NCI-H1105 (cell line): ENCODE results near the gene GGT1.
"Not testable (repeated sequence)": the region's sequence is repeated elsewhere in the genome, so short reads cannot be mapped to it uniquely, and the experiment has no call there.

Experiments used
- DNase-seq: peaks from one replicate; lab custom pipeline; 2025; lab: John Stamatoyannopoulos, UW

GGT1 gene

GRCh38 chr22:24642307-24642706 lies 39.3 kb downstream of the GGT1 start:
- not testable (repeated sequence) for DNase-seq

GRCh38 chr22:24644409-24644808 lies 41.4 kb downstream of the GGT1 start:
- not testable (repeated sequence) for DNase-seq

- DNase-seq = not testable (repeated sequence)
Observed at GRCh38 chr22:24645408-24646399, 42.7 kb downstream of the GGT1 start.

GRCh38 chr22:24646756-24647155 lies 43.8 kb downstream of the GGT1 start:
- not testable (repeated sequence) for DNase-seq

- DNase-seq = not testable (repeated sequence)
Observed at GRCh38 chr22:24649371-24649770, 46.4 kb downstream of the GGT1 start.

GRCh38 chr22:24650884-24651283 lies 47.9 kb downstream of the GGT1 start:
- DNase-seq = not testable (repeated sequence)

GRCh38 chr22:24665395-24665794 lies 62.4 kb downstream of the GGT1 start:
- DNase-seq = not testable (repeated sequence)

- not testable (repeated sequence) for DNase-seq
Observed at GRCh38 chr22:24667904-24668303, 64.9 kb downstream of the GGT1 start.

GRCh38 chr22:24672532-24672931 lies 69.5 kb downstream of the GGT1 start:
- not testable (repeated sequence) for DNase-seq
